Measurements from ENCODE around the gene SPEF2.

- TF ChIP-seq CTCF (IDR thresholded peaks at IDR 0.05; ENCODE audit: insufficient read depth, low read length) (no peak), GABPA (IDR thresholded peaks at IDR 0.05; ENCODE audit: low read depth) (no peak), POLR2AphosphoS5 (IDR thresholded peaks at IDR 0.05; ENCODE audit: low read depth) (no peak), SPI1 (IDR thresholded peaks at IDR 0.05; ENCODE audit: borderline replicate concordance, low read depth) (no peak)
Measured at GRCh38 chr5:35709688-35710087, 92.0 kb downstream of the SPEF2 start.

Data from HL-60 (cell line).